Stomach (tissue), 9 donors: Measurements from ENCODE around the gene BMP7. TPM values are rescaled to one million over a fixed set of nuclear protein-coding genes. Genes with fewer than 3 reads are reported as not detected.
A peak's percentile ranks its signal among the peaks of the same experiment; 100 is the strongest.

ENCODE experiments used
- DNase-seq, 2 donors: peaks; one replicate each; pipeline versions ENCODE4 v3.0.0 to v3.0.0-alpha.2; 2013 to 2019
- H3K27ac ChIP-seq, 5 donors: fragments of 200-600 bp in 4 of 5; sonication (generic) in 4 of 5; one replicate each; pipeline ENCODE4 v1.5.1; 2013 to 2019; ENCODE audit warnings: mild to moderate bottlenecking in 1 of 5, moderate library complexity in 1 of 5
- H3K27me3 ChIP-seq, 3 donors: fragments of 200-600 bp; sonication (generic); one replicate each; pipeline ENCODE4 v1.5.1; 2017 to 2019; ENCODE audit warnings: mixed run types in 1 of 3
- H3K36me3 ChIP-seq, 4 donors: fragments of 200-600 bp; sonication (generic); 1 replicate in 3 of 4; 2 replicates in 1 of 4; pipeline ENCODE4 v1.5.1; 2016 to 2019
- H3K4me1 ChIP-seq, 4 donors: fragments of 200-600 bp; sonication (generic); one replicate each; pipeline ENCODE4 v1.5.1; 2016 to 2019
- H3K4me3 ChIP-seq, 4 donors: fragments of 200-600 bp; sonication (generic) in 3 of 4; one replicate each; pipeline ENCODE4 v1.5.1; 2016 to 2019; ENCODE audit warnings: mild to moderate bottlenecking in 1 of 4
- H3K9me3 ChIP-seq, 4 donors: fragments of 200-600 bp; sonication (generic); one replicate each; pipeline ENCODE4 v1.5.1; 2016 to 2019
- CTCF ChIP-seq, 7 experiments: fragments of 450-650 bp in 4 of 7; fragments of 200-600 bp in 3 of 7; sonication (generic) in 3 of 7; IDR thresholded peaks; one replicate each; pipeline ENCODE4 v1.5.1; 2016 to 2019; ENCODE audit warnings: antibody characterized with exemption in 7 of 7, control low read depth in 2 of 7, mild to moderate bottlenecking in 1 of 7
- EP300 ChIP-seq: sonication (generic); formaldehyde crosslinking; IDR thresholded peaks from one replicate; pipeline ENCODE4 v1.6.1; 2017; ENCODE audit warnings: antibody characterized with exemption
- POLR2A ChIP-seq, 4 donors: fragments of 450-650 bp; IDR thresholded peaks; one replicate each; pipeline ENCODE4 v1.6.1; 2016; ENCODE audit warnings: antibody characterized with exemption in 4 of 4, control low read depth in 2 of 4, mild to moderate bottlenecking in 1 of 4, moderate library complexity in 1 of 4
- POLR2AphosphoS5 ChIP-seq, 3 donors: sonication (generic); formaldehyde crosslinking; IDR thresholded peaks; one replicate each; pipeline ENCODE4 v1.6.1; 2016; ENCODE audit warnings: antibody characterized with exemption in 3 of 3
- WGBS, 5 donors: extraction: QIAGEN DNeasy Blood & Tissue Kit in 3 of 5; methylation state at CpG; one replicate each; pipeline versions ENCODE4 v1.1.5 to v1.1.7; 2013 to 2018; 5-methylcytosine and 5-hydroxymethylcytosine counted together
- intact Hi-C: fragments of 100-400 bp; cut with DNase I; formaldehyde crosslinking; loops from one replicate; pipeline ENCODE4 v1.15.1; 2023; ENCODE audit warnings: low total_unique reads
- polyA plus RNA-seq, 3 donors: library from polyadenylated mRNA; stranded (reverse); fragments of 200-250 nt; gene quantifications; one replicate each; pipeline ENCODE4 v1.2.3, GENCODE V29; 2013
- total RNA-seq, 5 donors: library from RNA; depleted of rRNA; stranded (reverse); fragments of >200 nt; gene quantifications; one replicate each; pipeline versions ENCODE4 v1.1.0 to v1.2.3, GENCODE V29; 2014 to 2016
- donor health status: healthy with polysubstance abuse.
- donor health status: Bipolar disorder and iron deficiency.
- donor health status: healthy.

BMP7 gene
- total and polyA plus RNA-seq, 8 donors, result under 0.01 to 11.0 (median 2.4) TPM

- Histone ChIP-seq H3K36me3 (no peaks in the 10 kb centered on the region), H3K27me3 (no peaks in the 10 kb centered on the region), H3K4me3 (no peak overlapping the region), H3K27ac (peak overlapping the region in 1 of 5 donors; percentile 22), H3K4me1 (no peaks in the 10 kb centered on the region), H3K9me3 (peaks cover 0 to 5% (median 0%) of the 10 kb centered on the region in 4 donors)
- DNase-seq, result peak in 1 of 2 donors; percentile 63
- intact Hi-C loops, result no loop called here
- 66 to 79% (median 71%) methylated on average over 16 to 26 of the region's 26 CpGs for WGBS, 5 donors
- TF ChIP-seq EP300 (no peak), POLR2A (IDR thresholded peaks at IDR 0.05) (no peak), CTCF (IDR thresholded peaks at IDR 0.05) (no peak), POLR2AphosphoS5 (IDR thresholded peaks at IDR 0.05) (no peak)
Observed at GRCh38 chr20:57167971-57168701, 98.3 kb downstream of the BMP7 start.

- TF ChIP-seq EP300, result no peak
- no peak for TF ChIP-seq POLR2A (IDR thresholded peaks at IDR 0.05)
- no peak for TF ChIP-seq CTCF (IDR thresholded peaks at IDR 0.05)
- no peak for TF ChIP-seq POLR2AphosphoS5 (IDR thresholded peaks at IDR 0.05)
- peaks cover 0 to 2% (median 0%) of the 10 kb centered on the region in 3 donors for H3K27me3 ChIP-seq
- H3K27ac ChIP-seq, result no peak overlapping the region
- intact Hi-C loops, result no loop called here
- no peaks in the 10 kb centered on the region for H3K36me3 ChIP-seq
- H3K9me3 ChIP-seq, result peaks cover 0 to 5% (median 0%) of the 10 kb centered on the region in 4 donors
- H3K4me1 ChIP-seq, result no peaks in the 10 kb centered on the region
- 86 to 93% (median 92%) methylated on average over 8 of the region's 8 CpGs for WGBS, 5 donors
- no peak overlapping the region for H3K4me3 ChIP-seq
- DNase-seq, result no peak
Observed at GRCh38 chr20:57167292-57167655, 99.2 kb downstream of the BMP7 start.

- peaks cover 0 to 5% (median 0%) of the 10 kb centered on the region in 4 donors for H3K9me3 ChIP-seq
- H3K4me1 ChIP-seq, result no peaks in the 10 kb centered on the region
- DNase-seq, result no peak
- intact Hi-C loops, result no loop called here
- no peak overlapping the region for H3K4me3 ChIP-seq
- peaks cover 0 to 6% (median 0%) of the 10 kb centered on the region in 3 donors for H3K27me3 ChIP-seq
- H3K27ac ChIP-seq, result no peak overlapping the region
- H3K36me3 ChIP-seq, result no peaks in the 10 kb centered on the region
- 83 to 90% (median 86%) methylated on average over 13 to 18 of the region's 18 CpGs for WGBS, 5 donors
- TF ChIP-seq POLR2A (IDR thresholded peaks at IDR 0.05) (no peak), CTCF (IDR thresholded peaks at IDR 0.05) (no peak), EP300 (no peak), POLR2AphosphoS5 (IDR thresholded peaks at IDR 0.05) (no peak)
Observed at GRCh38 chr20:57166568-57167291, 99.7 kb downstream of the BMP7 start.

GRCh38 chr20:57165427-57166004 lies 100.9 kb downstream of the BMP7 start:
- no peak overlapping the region for H3K27ac ChIP-seq
- intact Hi-C loops, result no loop called here
- H3K9me3 ChIP-seq, result peaks cover 0 to 5% (median 0%) of the 10 kb centered on the region in 4 donors
- WGBS, 5 donors, result 87 to 96% (median 95%) methylated on average over 11 to 13 of the region's 13 CpGs
- no peaks in the 10 kb centered on the region for H3K4me1 ChIP-seq
- H3K27me3 ChIP-seq, result peaks cover 0 to 6% (median 0%) of the 10 kb centered on the region in 3 donors
- TF ChIP-seq POLR2A (IDR thresholded peaks at IDR 0.05), result no peak
- no peak for TF ChIP-seq CTCF (IDR thresholded peaks at IDR 0.05)
- no peak for TF ChIP-seq POLR2AphosphoS5 (IDR thresholded peaks at IDR 0.05)
- no peak for TF ChIP-seq EP300
- no peaks in the 10 kb centered on the region for H3K36me3 ChIP-seq
- no peak overlapping the region for H3K4me3 ChIP-seq
- no peak for DNase-seq
